CD4-positive, alpha-beta T cell treated with Interferon alpha-2 for 1 hour (primary cell): ENCODE results near the gene ANKRA2.
A peak's percentile ranks its signal among the peaks of the same experiment; 100 is the strongest.

Experiments
- DNase-seq, 2 donors: peaks; one replicate each; pipeline ENCODE4 v3.0.0-alpha.2; 2020 to 2022

The ANKRA2 gene, protein sequence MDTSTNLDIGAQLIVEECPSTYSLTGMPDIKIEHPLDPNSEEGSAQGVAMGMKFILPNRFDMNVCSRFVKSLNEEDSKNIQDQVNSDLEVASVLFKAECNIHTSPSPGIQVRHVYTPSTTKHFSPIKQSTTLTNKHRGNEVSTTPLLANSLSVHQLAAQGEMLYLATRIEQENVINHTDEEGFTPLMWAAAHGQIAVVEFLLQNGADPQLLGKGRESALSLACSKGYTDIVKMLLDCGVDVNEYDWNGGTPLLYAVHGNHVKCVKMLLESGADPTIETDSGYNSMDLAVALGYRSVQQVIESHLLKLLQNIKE

DNA sequence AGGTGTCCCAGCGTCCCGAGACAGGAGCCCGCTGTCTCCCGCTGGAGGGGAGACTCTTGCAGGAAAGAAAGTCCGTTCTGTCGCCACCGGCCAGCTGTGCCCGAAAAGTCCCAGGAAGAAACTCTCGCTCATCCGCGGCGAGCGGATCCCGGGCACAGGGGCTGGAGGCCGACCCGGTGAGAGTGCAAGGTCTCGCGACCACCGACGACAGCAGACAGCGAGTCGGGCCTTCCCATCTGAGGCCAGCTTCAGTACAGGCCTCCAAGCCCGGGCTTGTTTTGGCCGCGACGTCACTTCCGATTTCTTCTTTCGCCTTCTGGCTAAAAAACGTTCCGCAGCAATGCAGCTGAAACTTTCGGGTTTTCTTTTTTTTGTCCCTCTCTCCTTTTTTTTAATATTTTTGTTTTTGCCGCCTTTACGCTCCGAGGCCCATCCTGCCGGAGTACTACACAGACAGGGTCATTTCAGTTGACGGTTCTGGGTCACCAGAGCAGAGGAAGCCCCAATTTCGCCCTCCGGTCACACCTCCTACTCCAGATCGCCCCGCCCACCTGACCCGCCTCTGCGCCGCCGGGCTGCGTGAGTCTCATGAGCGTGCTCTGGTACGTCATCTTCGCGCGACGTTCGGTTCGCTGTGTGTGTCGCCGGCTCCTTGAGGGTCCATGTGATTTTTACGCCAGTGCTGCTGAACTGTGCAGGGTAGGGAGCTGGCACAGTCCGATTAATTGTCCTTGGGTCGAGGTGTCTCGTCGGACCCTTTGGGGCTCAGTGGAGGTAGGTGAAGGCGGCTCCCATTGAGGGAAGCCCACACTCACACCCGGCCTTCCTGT, at the start of gene ANKRA2, which contains the start of gene UTP15:
Gene ANKRA2, minus strand, starts transcription at position 501 of the 830 bp plus-strand sequence. CDS start 2,758 bp downstream, outside the sequence.
Gene UTP15, plus strand, starts transcription at position 605 of the 830 bp plus-strand sequence. CDS start 1,602 bp downstream, outside the sequence.
- peak; percentile 97 to 98 for DNase-seq

DNA sequence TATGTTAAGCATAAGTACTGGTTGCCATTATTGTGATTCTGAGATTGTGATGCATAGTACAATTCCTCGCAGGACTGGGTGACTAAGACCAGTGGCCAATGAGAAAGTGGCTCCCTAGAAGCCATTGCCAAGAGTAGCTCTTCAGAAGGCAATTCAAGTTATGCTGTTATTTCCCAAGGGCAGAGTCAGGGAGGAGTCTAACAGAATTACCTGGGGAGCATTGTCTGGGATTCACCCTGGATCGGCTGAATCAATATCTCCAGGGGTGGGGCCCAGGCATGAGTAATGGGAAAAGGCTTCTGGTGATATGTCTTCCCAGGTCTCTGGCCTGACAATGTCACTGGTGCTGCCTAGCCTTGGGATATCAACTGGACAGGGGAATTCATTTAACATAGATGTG, 49.6 kb upstream of the ANKRA2 start:
- no peak for DNase-seq

DNA sequence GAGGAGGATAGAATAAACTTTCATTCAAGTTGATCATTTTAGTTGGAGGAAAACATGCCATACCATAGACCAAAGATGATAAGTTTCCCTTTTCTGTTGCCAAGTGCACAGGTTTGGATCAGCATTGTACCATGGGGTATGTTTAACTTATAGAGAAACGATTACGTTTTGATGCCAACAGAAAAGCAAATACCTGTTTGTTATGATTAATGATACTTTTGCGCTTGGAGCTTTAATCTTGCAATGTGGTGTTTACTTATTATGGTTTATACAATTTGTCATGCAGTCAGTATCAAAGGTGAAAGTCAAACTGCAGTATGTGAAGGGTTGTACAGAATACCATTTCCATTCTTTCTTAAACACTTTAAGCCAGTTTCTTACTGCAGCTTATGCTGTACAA, 47.4 kb upstream of the ANKRA2 start:
- DNase-seq, result no peak

DNA sequence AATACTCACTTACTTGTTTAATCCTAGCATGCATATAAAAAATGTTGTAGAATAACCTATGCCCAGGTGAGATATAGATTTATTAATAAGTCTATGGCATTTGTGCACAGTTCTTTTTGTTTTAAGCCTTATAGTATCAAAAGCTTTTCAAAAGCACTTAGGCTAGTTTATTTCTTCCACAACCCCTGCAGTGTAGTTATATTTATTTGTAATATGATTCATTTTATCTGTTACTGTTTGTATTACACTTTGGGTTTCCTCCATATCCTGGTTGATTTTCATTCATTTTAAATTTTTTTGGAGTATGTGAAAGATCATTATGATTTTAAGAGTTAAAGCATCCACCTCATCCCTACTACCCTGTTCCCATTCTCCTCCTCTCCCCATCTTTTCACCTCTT, 41.8 kb upstream of the ANKRA2 start:
- no peak for DNase-seq

DNA sequence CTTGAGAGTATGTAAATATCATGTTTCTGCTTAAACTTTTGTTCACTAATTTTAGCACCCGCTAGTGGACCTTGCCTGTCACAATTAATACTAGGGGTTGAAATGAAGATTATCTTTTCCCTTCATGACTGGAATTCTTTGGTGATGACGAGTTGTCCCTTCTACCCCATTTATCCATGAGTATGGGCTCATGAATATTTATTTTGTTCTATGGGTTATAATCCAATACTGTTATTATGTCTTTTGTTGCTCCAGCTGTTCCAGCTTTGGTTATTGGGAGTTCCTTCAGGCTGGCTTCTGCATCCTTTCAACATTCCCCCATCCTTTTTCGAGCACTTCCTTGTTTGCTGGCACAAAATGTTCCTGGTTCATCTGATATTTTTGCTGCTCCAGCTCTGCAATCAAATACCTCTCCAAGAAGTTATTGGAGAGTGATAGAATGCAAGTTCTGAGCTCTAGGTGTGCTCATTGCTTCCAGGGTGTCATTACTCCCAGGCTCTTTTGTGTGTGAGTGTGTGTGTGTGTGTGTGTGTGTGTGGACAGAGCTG, 40.8 kb upstream of the ANKRA2 start:
- DNase-seq, result no peak

DNA sequence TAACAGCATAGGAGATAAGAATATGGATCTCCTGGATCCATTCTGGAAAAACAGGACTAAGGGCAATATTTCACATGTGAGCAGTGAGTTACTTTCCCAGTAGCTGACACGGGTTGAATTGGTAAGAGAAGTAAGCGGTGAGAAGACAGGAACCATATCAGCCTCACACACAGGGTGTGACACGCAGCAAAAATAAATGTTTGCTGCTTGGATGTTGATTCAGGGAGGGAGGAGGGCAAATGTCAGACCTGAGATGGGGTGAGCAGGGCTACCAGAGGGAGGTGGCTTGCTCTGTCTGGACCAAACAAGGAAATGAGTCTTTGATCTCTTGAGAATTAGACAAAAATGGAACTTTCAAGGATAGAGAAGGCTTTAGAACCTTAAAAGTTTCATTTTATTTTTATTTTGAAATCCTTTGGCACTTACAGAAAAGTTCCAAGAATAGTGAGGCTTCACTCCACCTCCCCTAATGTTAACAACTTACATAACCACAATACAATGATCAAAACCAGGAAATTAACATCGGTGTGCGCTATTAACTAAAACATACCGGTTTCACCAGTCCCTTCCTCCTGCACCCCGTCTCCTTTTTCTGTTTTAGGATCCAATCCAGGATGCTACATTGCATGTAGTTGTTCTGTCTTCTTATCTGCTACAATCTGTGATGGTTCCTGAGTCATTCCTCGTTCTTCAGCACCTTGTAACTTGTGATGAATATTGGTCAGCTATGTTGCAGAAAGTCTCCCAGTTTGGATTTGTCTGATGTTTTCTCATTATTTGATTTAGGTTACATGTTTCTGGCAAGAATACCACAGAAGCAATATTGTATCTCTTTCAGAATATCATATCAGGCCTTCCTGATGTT, 40.0 kb upstream of the ANKRA2 start:
- DNase-seq, result no peak

DNA sequence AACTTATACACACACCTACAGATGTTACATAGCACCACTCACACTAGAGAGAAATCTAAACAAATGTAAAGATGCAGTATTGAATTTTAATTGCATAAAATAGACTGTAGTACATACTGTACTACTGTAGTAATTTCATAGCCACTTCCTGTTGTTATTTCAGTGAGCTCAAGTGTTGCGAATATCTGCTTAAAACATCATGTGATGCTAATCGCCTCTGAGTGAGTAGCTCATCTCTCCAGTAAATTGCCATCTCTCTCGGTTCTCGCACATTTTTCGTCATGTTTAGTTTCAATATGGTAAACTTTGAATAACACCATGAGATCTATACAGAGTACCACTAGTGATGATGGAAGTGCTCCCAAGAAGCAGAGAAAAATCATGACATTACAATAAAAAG, 38.6 kb upstream of the ANKRA2 start:
- no peak for DNase-seq

DNA sequence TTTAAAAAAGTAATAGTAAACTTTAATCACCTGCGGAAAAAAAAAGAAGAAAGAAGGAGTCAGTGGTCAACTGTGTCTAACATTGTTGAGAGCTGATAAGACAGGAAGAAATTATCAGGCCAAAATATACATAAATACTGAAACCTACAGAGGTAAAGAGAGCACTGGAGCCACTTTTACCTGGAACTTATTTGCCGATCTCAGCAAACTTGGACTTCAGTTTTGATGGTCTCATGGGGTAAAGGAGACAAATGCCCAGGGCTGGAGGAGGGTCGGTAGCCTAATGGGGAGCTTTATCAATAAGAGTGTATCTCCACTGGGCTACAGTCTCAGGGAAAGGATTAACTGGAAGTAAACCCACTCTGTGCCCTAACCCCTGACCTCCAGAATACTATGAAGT, 33.9 kb upstream of the ANKRA2 start:
- no peak for DNase-seq

DNA sequence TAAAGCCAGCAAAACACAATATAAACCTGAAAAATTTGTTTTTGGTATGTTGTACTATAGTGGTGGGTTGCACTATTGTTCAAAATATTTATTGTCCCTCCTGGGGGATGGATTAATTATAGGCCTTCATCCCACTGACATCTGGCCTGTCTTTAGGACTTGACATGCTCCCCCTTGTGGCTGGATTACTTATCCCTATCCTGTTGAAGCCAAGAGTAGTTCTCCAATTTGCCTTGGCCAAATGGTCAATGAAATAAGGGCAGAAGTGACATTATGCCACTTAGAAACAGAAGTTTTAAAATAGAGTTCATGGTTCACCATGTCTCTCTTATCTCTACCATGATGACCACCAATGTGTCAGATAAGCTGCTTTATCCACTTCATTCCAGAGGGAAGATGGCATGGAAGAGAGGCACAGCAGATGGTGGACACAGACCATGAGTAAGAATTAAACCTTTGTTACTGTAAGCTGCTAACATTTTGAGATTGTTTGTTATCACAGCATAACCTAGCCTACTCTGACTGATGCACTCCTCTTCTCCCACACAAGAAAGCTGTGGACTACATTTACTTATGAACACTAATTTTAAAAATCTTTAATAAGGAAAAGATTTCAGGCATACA, 31.4 kb upstream of the ANKRA2 start:
- DNase-seq, result peak in 1 of 2 donors; percentile 23

DNA sequence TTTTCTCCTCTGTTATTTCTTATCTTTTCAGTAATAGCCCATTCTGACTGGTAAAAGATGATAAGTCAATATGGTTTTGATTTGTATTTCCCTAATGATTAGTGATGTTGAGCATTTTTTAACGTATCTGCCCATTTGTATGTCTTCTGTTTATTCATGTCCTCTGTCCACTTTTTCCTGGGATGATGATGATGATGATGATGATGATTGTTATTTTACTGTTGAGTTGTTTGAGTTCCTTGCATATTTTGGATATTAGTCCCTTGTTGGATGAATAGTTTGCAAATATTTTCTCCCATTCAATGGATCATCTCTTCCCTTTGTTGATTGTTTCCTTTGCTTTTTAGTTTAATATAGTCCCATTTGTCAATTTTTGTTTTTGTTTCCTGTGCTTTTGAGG, 27.1 kb upstream of the ANKRA2 start:
- no peak for DNase-seq

DNA sequence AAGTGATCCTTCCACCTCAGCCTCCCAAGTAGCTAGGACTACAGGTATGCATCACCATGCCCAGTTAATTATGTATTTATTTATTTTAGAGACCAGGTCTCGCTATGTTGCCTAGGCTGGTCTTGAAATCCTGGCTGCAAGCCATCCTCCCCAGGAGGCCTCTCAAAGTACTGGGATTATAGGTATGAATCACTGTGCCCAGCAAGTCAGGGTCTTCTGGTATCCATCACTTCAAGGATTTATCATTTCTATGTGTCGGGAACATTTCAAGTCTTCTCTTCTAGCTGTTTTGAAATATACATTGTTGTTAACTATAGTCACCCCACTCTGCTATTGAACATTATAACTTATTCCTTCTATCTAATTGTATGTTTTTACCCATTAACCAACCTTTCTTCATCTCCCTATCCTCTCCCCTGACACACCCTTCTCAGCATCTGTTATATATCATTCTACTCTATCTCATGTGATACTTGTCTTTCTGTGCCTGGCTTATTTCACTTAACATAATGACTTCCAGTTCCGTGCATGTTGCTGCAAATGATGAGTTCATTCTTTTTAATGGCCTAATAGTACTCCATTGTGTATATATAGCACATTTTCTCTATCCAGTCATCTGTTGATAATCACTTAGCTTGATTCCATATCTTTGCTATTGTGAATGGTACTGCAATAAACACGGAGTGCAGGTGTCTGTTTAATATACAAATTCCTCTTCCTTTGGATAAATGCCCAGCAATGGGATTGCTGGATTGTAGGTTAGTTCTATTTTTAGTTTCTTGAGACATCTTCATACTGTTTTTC, 26.5 kb upstream of the ANKRA2 start:
- DNase-seq, result no peak

DNA sequence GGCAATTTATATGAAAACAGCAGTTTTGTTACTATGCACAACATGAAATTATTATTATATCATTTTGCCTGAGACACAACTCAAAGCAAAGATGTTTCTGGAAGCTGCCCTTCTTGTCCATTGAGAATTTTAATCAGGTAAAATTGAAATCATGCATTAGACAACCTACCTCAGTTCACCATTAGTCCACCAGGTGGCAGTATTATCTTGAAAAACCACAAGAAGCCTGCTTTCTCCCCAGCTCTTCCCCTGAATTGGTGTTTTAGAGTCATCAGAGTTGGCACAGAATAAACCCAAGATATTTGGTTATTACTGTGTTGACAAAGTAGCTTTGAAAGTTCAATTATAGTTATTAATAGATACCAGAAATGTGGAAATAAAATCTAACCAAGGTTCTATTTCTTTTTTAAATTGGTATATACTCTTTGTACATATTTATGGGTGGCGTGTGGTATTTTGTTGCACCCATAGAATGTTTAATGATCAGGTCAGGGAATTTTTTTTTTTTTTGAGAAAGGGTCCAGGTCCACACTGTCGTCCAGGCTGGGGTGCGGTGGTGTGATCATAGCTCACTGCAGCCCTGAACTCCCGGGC, 25.8 kb upstream of the ANKRA2 start:
- DNase-seq, result peak; percentile 39 to 77

DNA sequence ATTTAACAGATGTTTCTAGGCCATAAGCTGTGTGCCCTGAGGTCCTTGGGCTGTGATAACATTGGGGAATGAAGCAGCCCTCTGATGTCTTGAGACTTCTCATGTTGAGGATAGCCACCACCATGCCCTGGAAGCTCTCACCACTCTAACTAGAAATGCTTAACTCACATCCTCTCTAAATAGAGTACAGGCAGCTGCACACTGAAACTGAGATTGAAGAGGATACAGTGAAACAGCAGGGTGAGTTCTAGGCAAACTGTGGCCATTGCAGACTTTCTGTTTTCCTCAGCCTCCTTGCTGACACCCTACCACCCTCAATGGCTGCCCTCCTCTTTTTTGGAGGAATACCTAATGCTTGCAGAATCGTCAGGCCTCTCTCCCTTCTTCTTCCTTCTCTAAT, 22.5 kb upstream of the ANKRA2 start:
- no peak for DNase-seq

DNA sequence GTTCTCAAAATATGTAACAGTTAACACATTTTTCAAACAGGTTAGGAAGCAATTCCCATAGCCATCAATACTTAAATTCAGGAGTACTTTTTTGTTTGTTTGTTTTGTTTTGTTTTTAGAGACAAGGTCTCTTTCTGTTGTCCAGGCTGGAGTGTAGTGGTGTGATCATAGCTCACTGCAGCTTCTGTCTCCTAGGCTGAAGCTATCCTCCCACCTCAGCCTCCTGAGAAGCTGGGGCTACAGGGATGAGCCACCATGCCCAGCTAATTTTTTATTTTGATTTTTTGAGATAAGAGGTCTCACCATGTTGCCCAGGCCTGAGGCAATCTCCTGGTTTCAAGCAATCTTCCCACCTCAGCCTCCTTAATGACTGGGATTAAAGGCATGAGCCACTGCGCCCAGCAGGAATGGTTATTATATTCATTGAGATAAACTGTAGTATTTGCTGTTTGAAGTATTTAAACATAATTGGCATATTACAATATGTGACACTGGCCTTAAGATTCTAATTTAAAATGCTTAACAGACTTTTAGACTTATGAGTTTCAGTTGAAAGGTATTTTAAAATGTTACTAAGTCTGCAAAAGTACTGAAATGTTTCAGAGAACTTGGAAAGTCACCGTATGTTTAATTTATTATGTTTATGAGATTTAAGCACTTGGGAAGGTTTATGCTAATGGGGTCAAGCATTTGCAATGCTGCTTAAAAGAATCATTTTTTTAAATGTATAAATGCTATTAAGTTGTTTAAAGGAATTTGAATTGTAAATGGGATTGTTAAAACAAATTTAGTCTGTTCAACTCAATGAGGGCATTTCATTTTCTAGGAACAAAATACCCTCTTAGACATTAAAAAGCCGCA, 17.1 kb upstream of the ANKRA2 start:
- no peak for DNase-seq

DNA sequence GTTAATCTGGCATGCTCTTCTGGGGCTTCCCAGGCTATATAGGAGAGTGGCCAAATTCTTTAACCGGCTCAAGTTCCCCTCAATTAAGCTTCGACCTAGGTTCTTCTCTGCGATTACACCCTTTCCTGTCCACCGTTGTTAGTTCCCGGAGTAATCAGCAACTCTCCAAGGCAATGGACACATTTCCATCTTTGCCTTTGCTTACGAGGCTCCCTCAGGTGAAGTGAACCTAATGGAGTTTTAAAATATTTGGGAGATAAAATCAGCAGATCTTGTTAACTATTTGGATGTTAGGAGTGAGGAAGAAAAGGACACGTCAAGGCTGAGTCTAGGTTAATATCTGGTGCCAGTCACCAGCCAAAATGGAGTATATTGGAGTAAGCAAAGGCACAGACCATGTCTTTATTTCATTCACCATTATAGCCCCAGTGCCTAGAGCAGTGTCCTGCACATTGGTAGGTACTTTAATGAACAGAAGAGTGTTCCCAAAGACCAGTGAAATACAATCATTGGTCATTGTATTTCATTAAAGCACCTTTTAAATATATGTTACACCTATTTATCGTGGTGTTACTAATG, 619 bp upstream of the ANKRA2 start:
- no peak for DNase-seq

DNA sequence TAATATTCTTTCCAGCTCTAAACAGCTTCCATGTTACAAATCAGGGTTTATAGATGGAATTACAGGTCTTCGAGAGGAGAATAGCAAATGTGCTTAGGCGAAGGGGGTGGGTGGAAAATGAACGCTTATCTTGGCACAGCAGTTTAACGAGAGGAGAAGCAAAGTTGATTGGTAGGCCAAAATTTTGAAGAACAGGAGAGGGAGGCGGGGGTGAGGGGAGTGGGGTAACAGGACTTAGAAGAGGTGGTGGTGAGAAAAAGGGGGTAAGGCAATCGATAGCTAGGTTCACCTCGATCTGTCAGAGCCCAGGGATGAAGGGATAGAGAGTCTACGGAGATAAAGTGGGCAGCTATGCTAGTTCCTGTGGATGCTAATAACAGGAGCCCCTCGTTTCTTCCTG, 764 bp downstream of the ANKRA2 start:
- peak in 1 of 2 donors; percentile 26 for DNase-seq

DNA sequence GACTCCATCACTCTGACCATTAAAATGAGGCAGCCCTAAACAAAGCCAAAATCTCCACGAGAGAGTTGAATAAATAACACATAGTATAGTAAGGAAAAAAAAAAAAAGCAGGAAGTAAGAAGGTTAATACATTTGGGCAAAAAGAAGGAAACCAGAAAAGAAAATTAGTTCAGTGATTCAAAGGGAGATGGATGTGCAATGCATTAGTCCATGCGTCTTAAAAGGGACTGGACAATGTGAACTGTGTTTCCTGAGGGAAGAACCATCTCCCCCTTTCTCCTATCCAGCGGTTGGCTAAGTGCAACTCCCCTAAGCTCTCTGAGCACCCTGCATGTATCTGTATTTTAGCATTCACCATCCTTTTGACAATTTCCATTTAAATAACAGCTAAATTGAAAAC, 1.4 kb downstream of the ANKRA2 start:
- no peak for DNase-seq

DNA sequence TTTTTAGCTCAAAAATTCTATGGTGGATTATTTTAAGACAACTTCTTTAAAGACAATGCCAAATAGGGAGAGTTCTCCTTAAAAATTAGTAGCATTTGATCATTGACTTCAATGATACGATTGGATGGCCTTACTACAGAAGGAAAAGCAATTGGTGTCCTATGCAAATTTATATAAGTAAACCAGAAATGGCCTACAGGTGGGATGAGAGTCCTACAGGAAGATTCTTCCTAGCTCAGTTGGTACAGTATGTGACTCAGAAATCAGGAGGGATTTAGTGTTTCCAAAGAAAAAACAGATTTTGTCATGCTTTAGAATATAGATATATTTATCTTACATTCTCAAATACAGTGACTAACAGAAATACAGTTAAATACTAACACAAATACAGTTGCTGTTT, 6.5 kb downstream of the ANKRA2 start:
- no peak for DNase-seq

DNA sequence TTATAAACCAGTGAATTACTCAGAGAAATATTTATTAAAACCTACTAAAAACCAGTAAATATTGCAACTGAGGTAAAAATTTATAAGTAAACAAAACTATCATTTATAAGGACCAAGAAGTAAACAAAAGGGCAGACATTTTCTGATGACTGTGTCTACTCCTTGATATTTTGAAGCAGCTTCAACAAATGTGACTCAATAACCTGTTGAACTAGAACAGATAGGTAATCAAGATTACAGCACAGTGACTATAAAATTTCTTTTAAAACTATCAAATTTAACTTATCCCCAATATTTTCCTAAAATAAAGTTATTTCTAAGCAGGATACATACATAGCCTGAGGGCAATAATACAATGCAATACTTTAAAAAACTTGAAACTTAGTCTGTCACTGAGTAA, 12.8 kb downstream of the ANKRA2 start:
- no peak for DNase-seq

DNA sequence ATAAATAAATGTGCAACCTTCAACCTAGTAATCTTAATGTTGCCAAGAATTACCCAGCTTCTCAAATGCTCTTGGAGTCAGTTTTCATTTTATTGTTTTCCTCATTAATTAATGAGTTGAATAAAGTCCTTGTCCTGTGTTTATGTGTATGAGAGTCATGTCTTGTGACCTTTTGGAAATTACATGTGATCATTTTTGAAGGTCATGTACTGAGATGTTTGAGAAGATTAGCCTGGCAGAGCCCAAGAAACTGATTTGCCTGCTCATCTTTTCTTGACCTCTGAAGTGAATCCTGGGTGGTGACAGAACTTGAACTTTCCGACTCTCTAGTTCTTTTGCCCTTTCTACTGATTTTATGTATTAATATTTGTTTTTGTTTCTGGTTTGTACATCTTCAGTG, 15.4 kb downstream of the ANKRA2 start:
- no peak for DNase-seq
